H1 (cell line): ENCODE results near the gene SUV39H2. TPM values are rescaled to one million over a fixed set of nuclear protein-coding genes. Genes with fewer than 3 reads are reported as not detected.

Experiments used
- CTCF ChIA-PET: fragments of 300-600 bp; sonication (Branson Sonifier 250); formaldehyde crosslinking; loops from one replicate; lab custom pipeline; 2021; ENCODE audit not compliant: partially characterized antibody; lab: Charles Lee
- POLR2A ChIA-PET: fragments of 300-600 bp; sonication (Branson Sonifier 250); formaldehyde crosslinking; loops from one replicate; lab custom pipeline; 2021; ENCODE audit warnings: inconsistent platforms; ENCODE audit not compliant: partially characterized antibody; lab: Charles Lee
- DNase-seq, 2 experiments: peaks; one replicate each; pipeline versions ENCODE4 v3.0.0 to v3.0.0-alpha.2; 2010 to 2022; ENCODE audit warnings: low spot score in 2 of 2, low read depth in 1 of 2, mixed read lengths in 1 of 2
- FAIRE-seq: peaks from 2 replicates; lab custom pipeline; 2011; peaks lifted over from hg19 to GRCh38; lab: Jason Lieb, UNC
- H2AFZ ChIP-seq: 2 replicates; pipeline ENCODE4 v1.8.1; 2012; ENCODE audit warnings: low read length, inconsistent platforms
- H2AK5ac ChIP-seq: 2 replicates; pipeline ENCODE4 v1.6.1; 2013; ENCODE audit warnings: low read depth, low read length
- H2BK120ac ChIP-seq: replicated peaks from 2 replicates; pipeline ENCODE3; 2013; ENCODE audit warnings: low read depth, low read length, inconsistent platforms
- H2BK12ac ChIP-seq: 2 replicates; pipeline ENCODE4 v1.6.1; 2013; ENCODE audit warnings: low read depth, low read length
- H2BK15ac ChIP-seq: 2 replicates; pipeline ENCODE4 v1.6.1; 2013; ENCODE audit warnings: low read length
- H2BK20ac ChIP-seq: 2 replicates; pipeline ENCODE4 v1.6.1; 2013; ENCODE audit warnings: low read length
- H2BK5ac ChIP-seq: 2 replicates; pipeline ENCODE4 v1.6.1; 2013; ENCODE audit warnings: low read depth, low read length
- H3K14ac ChIP-seq: 2 replicates; pipeline ENCODE4 v1.6.1; 2013; ENCODE audit warnings: inconsistent platforms; ENCODE audit not compliant: insufficient read length
- H3K18ac ChIP-seq: 2 replicates; pipeline ENCODE4 v1.6.1; 2013; ENCODE audit warnings: low read length; ENCODE audit errors: extremely low read depth
- H3K23ac ChIP-seq: 2 replicates; pipeline ENCODE4 v1.6.1; 2013; ENCODE audit warnings: inconsistent platforms; ENCODE audit not compliant: insufficient read length
- H3K23me2 ChIP-seq: 2 replicates; pipeline ENCODE4 v1.6.1; 2013; ENCODE audit warnings: low read depth, low read length
- H3K27ac ChIP-seq: 2 replicates; pipeline ENCODE4 v1.6.1; 2011; ENCODE audit warnings: low read depth, low read length, inconsistent platforms
- H3K27me3 ChIP-seq, 4 experiments: replicated peaks in 1 of 4; 1 replicate in 1 of 4; 2 replicates in 3 of 4; pipeline versions ENCODE4 v1.6.1 to v1.8.1; 2011 to 2013; ENCODE audit warnings: low read length in 3 of 4, mild to moderate bottlenecking in 3 of 4, inconsistent platforms in 2 of 4, mixed read lengths in 2 of 4, moderate library complexity in 1 of 4; ENCODE audit not compliant: control insufficient read depth in 3 of 4, insufficient read depth in 3 of 4; ENCODE audit errors: extremely low read depth in 1 of 4
- H3K36me3 ChIP-seq, 4 experiments: 2 replicates each; pipeline versions ENCODE4 v1.6.1 to v1.8.1; 2011 to 2013; ENCODE audit warnings: mild to moderate bottlenecking in 4 of 4, low read length in 3 of 4, moderate library complexity in 2 of 4, control low read depth in 1 of 4, inconsistent platforms in 1 of 4; ENCODE audit not compliant: insufficient read depth in 4 of 4, control insufficient read depth in 2 of 4
- H3K4ac ChIP-seq: replicated peaks from 2 replicates; pipeline ENCODE3; 2013; ENCODE audit warnings: low read length, low read depth, mixed read lengths, inconsistent platforms; ENCODE audit not compliant: insufficient read length
- H3K4me1 ChIP-seq, 4 experiments: replicated peaks in 1 of 4; 1 replicate in 1 of 4; 2 replicates in 3 of 4; pipeline versions ENCODE4 v1.6.1 to v1.8.1; 2011 to 2013; ENCODE audit warnings: low read length in 3 of 4, inconsistent platforms in 2 of 4, mixed read lengths in 1 of 4; ENCODE audit not compliant: insufficient read depth in 4 of 4, control insufficient read depth in 3 of 4
- H3K4me2 ChIP-seq, 2 experiments: 2 replicates each; pipeline versions ENCODE4 v1.6.1 to v1.8.1; 2011 to 2013; ENCODE audit warnings: low read depth in 2 of 2, low read length in 2 of 2, control low read depth in 1 of 2, inconsistent platforms in 1 of 2, mild to moderate bottlenecking in 1 of 2; ENCODE audit not compliant: insufficient read depth in 1 of 2
- H3K4me3 ChIP-seq, 4 experiments: fragments of 200-600, 300-600 bp in 1 of 4; sonication (generic), shearing (Covaris generic), sonication (Bioruptor Twin) in 1 of 4; 2 replicates each; pipeline versions ENCODE4 v1.5.1 to v1.8.1; 2011 to 2016; ENCODE audit warnings: low read length in 4 of 4, low read depth in 3 of 4, control low read depth in 2 of 4, inconsistent platforms in 2 of 4, mild to moderate bottlenecking in 2 of 4, mixed read lengths in 1 of 4, moderate library complexity in 1 of 4; ENCODE audit not compliant: insufficient read depth in 2 of 4; ENCODE audit errors: extremely low read depth in 1 of 4
- H3K56ac ChIP-seq: replicated peaks from 2 replicates; pipeline ENCODE3; 2013; ENCODE audit warnings: low read depth, mild to moderate bottlenecking, mixed read lengths, low read length, inconsistent platforms; ENCODE audit not compliant: insufficient read length
- H3K79me1 ChIP-seq: 2 replicates; pipeline ENCODE4 v1.6.1; 2013; ENCODE audit warnings: low read depth, low read length, control low read depth
- H3K79me2 ChIP-seq, 2 experiments: 2 replicates each; pipeline versions ENCODE4 v1.6.1 to v1.8.1; 2012 to 2013; ENCODE audit warnings: low read length in 2 of 2, mild to moderate bottlenecking in 2 of 2, inconsistent platforms in 1 of 2; ENCODE audit not compliant: insufficient read depth in 2 of 2, control insufficient read depth in 1 of 2
- H3K9ac ChIP-seq, 4 experiments: replicated peaks in 1 of 4; 1 replicate in 1 of 4; 2 replicates in 3 of 4; pipeline versions ENCODE4 v1.6.1 to v1.8.1; 2011 to 2013; ENCODE audit warnings: low read depth in 3 of 4, low read length in 3 of 4, control low read depth in 2 of 4, mild to moderate bottlenecking in 2 of 4, moderate library complexity in 2 of 4, inconsistent platforms in 1 of 4; ENCODE audit errors: extremely low read depth in 1 of 4
- H3K9me3 ChIP-seq, 2 experiments: 2 replicates each; pipeline versions ENCODE4 v1.6.1 to v1.8.1; 2012 to 2013; ENCODE audit warnings: mild to moderate bottlenecking in 2 of 2, moderate library complexity in 2 of 2, control low read depth in 1 of 2, inconsistent platforms in 1 of 2, low read depth in 1 of 2, low read length in 1 of 2, mixed read lengths in 1 of 2; ENCODE audit not compliant: insufficient read depth in 2 of 2
- H4K20me1 ChIP-seq, 2 experiments: replicated peaks in 1 of 2; 2 replicates each; pipeline versions ENCODE3 to v1.8.1; 2011 to 2013; ENCODE audit warnings: inconsistent platforms in 2 of 2, low read length in 2 of 2, mild to moderate bottlenecking in 1 of 2; ENCODE audit not compliant: insufficient read depth in 2 of 2, control insufficient read depth in 1 of 2
- H4K5ac ChIP-seq: 2 replicates; pipeline ENCODE4 v1.6.1; 2013; ENCODE audit warnings: low read length, low read depth, mixed read lengths, inconsistent platforms; ENCODE audit not compliant: insufficient read length
- H4K8ac ChIP-seq: 2 replicates; pipeline ENCODE4 v1.8.0; 2013; ENCODE audit warnings: mild to moderate bottlenecking, moderate library complexity, low read length, inconsistent platforms; ENCODE audit not compliant: insufficient read depth; ENCODE audit errors: extremely low read depth
- H4K91ac ChIP-seq: replicated peaks from 2 replicates; pipeline ENCODE3; 2013; ENCODE audit warnings: low read length, mixed read lengths, inconsistent platforms; ENCODE audit not compliant: insufficient read length
- WGBS, 2 experiments: shearing (Covaris generic) in 1 of 2; methylation state at CpG; one replicate each; pipeline versions ENCODE4 v1.1.6 to v1.1.7; 2013 to 2015; ENCODE audit warnings: low lambda C conversion rate in 2 of 2, mixed read lengths in 2 of 2, inconsistent platforms in 1 of 2, low coverage in 1 of 2, missing lambda C conversion rate in 1 of 2; ENCODE audit not compliant: insufficient replicate concordance in 2 of 2, insufficient coverage in 1 of 2, insufficient read length in 1 of 2; ENCODE audit errors: extremely low coverage in 1 of 2, missing lambda C conversion rate in 1 of 2; 5-methylcytosine and 5-hydroxymethylcytosine counted together
- polyA plus RNA-seq, 7 experiments: library from polyadenylated mRNA; depleted of rRNA in 3 of 7; stranded (reverse) in 5 of 7; unstranded in 2 of 7; fragments of >200 nt in 5 of 7; fragments of 200-250 nt in 2 of 7; gene quantifications; 1 replicate in 5 of 7; 2 replicates in 1 of 7; 4 replicates in 1 of 7; pipeline versions ENCODE4 v1.2.1 to v1.2.3, GENCODE V29; 2011 to 2013; ENCODE audit warnings: missing spikeins in 2 of 7, mixed read lengths in 2 of 7
- total RNA-seq: library from RNA; stranded (reverse); fragmentation: NEBNext Ultra II Directional; extraction: Animal tissue kit (Norgen Biotek cat#: 25700); gene quantifications from 2 replicates; pipeline ENCODE4 v1.2.1, GENCODE V29; 2021
- TF ChIP-seq, protein P1 (sequence below): IDR thresholded peaks from 2 replicates; pipeline ENCODE4 v1.6.1; 2011; ENCODE audit warnings: low read depth, mild to moderate bottlenecking, low read length; ENCODE audit not compliant: insufficient read depth

The SUV39H2 gene
- total and polyA plus RNA-seq, 2 of the 8 experiments (the other 6 are each of a cell fraction or from before 2014, with no cell fraction given): 19.4 to 62.3 TPM

DNA sequence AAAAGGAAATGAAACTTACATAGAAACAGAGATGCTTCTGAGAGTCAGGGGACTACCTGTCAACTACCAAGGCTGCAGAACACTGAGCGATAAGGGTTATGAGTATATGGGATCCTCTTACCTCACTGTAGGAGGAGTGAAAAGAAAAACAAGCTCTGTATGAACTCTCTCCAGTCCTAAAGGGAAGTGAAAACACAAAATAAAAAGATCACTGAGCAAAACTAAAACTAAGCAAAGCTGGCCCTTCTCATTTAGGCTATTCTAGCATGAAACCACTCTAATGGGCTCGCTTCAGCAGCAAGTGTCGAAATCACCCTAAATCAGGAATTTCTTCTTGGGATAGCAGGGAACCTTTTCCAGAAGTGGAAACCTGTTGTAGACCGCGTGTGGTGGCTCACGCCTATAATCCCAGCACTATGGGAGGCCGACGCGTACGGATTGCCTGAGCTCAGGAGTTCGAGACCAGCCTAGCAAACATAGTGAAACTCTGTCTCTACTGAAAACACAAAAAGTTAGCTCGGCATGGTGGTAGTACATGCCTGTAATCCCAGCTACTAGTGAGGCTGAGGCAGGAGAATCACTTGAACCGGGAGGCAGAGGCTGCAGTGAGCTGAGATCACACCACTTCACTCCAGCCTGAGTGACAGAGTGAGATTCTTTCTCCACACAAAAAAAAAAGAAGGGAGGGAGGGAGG lies 48.2 kb downstream of the SUV39H2 start:
- no peak for DNase-seq
- no peak overlapping the region for H2AK5ac ChIP-seq
- H3K9ac ChIP-seq: no peak overlapping the region
- H4K8ac ChIP-seq: no peak overlapping the region
- no peak overlapping the region for H4K91ac ChIP-seq
- no peaks in the 10 kb centered on the region for H3K79me2 ChIP-seq
- H3K4me2 ChIP-seq: no peak overlapping the region
- H3K4me1 ChIP-seq: no peaks in the 10 kb centered on the region
- no peak overlapping the region for H3K4me3 ChIP-seq
- no peak overlapping the region for H2BK20ac ChIP-seq
- H2BK120ac ChIP-seq: no peak overlapping the region
- no peak overlapping the region for H3K56ac ChIP-seq
- no peak overlapping the region for H2BK12ac ChIP-seq
- TF ChIP-seq, protein P1, sequence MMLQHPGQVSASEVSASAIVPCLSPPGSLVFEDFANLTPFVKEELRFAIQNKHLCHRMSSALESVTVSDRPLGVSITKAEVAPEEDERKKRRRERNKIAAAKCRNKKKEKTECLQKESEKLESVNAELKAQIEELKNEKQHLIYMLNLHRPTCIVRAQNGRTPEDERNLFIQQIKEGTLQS: no peak
- TF ChIP-seq, all 59 proteins: peak for 0
- no peak for FAIRE-seq
- Histone ChIP-seq H3K27ac (no peak overlapping the region), H3K23ac (no peak overlapping the region), H4K5ac (no peak overlapping the region), H3K18ac (no peak overlapping the region), H2BK5ac (no peak overlapping the region), H3K9me3 (no peaks in the 10 kb centered on the region), H4K20me1 (peaks cover 0 to 3% of the 10 kb centered on the region in 2 experiments), H3K14ac (no peak overlapping the region), H2BK15ac (no peak overlapping the region), H2AFZ (no peak overlapping the region), H3K79me1 (no peaks in the 10 kb centered on the region), H3K4ac (no peak overlapping the region), H3K36me3 (peaks cover 0 to 13% (median 7%) of the 10 kb centered on the region in 4 experiments; a peak in 7 of 8 replicates), H3K27me3 (no peaks in the 10 kb centered on the region), H3K23me2 (no peaks in the 10 kb centered on the region)
- WGBS, 2 experiments: 94% methylated on average over 13 of the region's 13 CpGs; no CpG with 5 or more reads in 1 of the 2 experiments
- CTCF ChIA-PET: interaction anchor here (0.6 kb wide), 1 partner anchor 525 kb away, joined by 3 read pairs; no protein-coding TSS in a partner anchor
- POLR2A ChIA-PET: no interaction called here
